Progenitor cell of endocrine pancreas (in vitro differentiated cells): Measurements from ENCODE around the gene MRPS5. TPM values are rescaled to one million over a fixed set of nuclear protein-coding genes. Genes with fewer than 3 reads are reported as not detected.
A peak's percentile ranks its signal among the peaks of the same experiment; 100 is the strongest.
"Not testable (repeated sequence)": the region's sequence is repeated elsewhere in the genome, so short reads cannot be mapped to it uniquely, and the experiment has no call there.

Experiments
- DNase-seq: peaks from one replicate; pipeline ENCODE4 v3.0.0; 2021; ENCODE audit warnings: low spot score; ENCODE audit not compliant: unreplicated experiment
- H3K27ac Mint-ChIP-seq: 2 replicates; pipeline ENCODE4 v1.8.0; 2021; ENCODE audit warnings: mild to moderate bottlenecking, moderate library complexity, mixed read lengths
- H3K27me3 Mint-ChIP-seq: 2 replicates; pipeline ENCODE4 v1.8.0; 2021; ENCODE audit warnings: mixed read lengths
- H3K36me3 Mint-ChIP-seq: 2 replicates; pipeline ENCODE4 v1.8.0; 2022; ENCODE audit warnings: mixed read lengths; ENCODE audit not compliant: insufficient read depth
- H3K4me1 Mint-ChIP-seq: 2 replicates; pipeline ENCODE4 v1.8.0; 2021; ENCODE audit warnings: low read depth, mixed read lengths
- H3K4me3 Mint-ChIP-seq: 2 replicates; pipeline ENCODE4 v1.8.0; 2021; ENCODE audit warnings: low read depth, mild to moderate bottlenecking, moderate library complexity, mixed read lengths
- H3K9me3 Mint-ChIP-seq: 2 replicates; pipeline ENCODE4 v1.8.0; 2021; ENCODE audit warnings: low read depth, mixed read lengths
- total RNA-seq: library from RNA; stranded (reverse); gene quantifications from 2 replicates; pipeline ENCODE4 v1.2.1, GENCODE V29; 2021
- TF ChIP-seq, protein P1 (sequence below): fragments of 200-600 bp; sonication (generic); IDR thresholded peaks from one replicate; pipeline ENCODE4 v1.5.0; 2021; ENCODE audit warnings: antibody characterized with exemption, mild to moderate bottlenecking; ENCODE audit not compliant: unreplicated experiment

Gene MRPS5
- total RNA-seq, 1 donor from 2014 or later: 62.5 TPM

DNA sequence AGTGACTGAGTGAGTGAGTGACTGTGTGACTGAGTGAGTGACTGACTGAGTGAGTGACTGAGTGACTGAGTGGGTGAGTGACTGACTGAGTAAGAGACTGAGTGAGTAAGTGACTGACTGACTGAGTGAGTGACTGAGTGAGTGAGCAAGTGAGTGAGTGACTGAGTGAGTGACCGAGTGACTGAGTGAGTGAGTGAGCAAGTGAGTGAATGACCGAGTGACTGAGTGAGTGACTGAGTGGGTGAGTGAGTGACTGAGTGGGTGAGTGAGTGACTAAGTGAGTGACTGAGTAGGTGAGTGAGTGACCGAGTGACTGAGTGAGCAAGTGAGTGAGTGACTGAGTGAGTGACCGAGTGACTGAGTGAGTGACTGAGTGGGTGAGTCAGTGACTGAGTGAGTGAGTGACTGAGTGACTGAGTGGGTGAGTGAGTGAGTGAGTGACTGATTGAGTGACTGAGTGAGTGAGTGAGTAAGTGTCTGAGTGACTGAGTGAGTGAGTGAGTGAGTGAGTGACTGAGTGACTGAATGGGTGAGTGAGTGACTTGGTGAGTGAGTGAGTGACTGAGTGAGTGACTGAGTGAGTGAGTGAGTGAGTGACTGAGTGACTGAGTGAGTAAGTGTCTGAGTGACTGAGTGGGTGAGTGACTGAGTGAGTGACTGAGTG is 82.8 kb downstream of the MRPS5 start:
- H3K4me1 Mint-ChIP-seq: no peaks in the 10 kb centered on the region
- no peak for DNase-seq
- no peaks in the 10 kb centered on the region for H3K36me3 Mint-ChIP-seq
- no peak overlapping the region for H3K4me3 Mint-ChIP-seq
- peaks cover 28% of the 10 kb centered on the region for H3K9me3 Mint-ChIP-seq
- TF ChIP-seq, protein P1, sequence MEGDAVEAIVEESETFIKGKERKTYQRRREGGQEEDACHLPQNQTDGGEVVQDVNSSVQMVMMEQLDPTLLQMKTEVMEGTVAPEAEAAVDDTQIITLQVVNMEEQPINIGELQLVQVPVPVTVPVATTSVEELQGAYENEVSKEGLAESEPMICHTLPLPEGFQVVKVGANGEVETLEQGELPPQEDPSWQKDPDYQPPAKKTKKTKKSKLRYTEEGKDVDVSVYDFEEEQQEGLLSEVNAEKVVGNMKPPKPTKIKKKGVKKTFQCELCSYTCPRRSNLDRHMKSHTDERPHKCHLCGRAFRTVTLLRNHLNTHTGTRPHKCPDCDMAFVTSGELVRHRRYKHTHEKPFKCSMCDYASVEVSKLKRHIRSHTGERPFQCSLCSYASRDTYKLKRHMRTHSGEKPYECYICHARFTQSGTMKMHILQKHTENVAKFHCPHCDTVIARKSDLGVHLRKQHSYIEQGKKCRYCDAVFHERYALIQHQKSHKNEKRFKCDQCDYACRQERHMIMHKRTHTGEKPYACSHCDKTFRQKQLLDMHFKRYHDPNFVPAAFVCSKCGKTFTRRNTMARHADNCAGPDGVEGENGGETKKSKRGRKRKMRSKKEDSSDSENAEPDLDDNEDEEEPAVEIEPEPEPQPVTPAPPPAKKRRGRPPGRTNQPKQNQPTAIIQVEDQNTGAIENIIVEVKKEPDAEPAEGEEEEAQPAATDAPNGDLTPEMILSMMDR: no peak
- peaks cover 34% of the 10 kb centered on the region for H3K27me3 Mint-ChIP-seq
- H3K27ac Mint-ChIP-seq: peak overlapping the region; percentile 26

DNA sequence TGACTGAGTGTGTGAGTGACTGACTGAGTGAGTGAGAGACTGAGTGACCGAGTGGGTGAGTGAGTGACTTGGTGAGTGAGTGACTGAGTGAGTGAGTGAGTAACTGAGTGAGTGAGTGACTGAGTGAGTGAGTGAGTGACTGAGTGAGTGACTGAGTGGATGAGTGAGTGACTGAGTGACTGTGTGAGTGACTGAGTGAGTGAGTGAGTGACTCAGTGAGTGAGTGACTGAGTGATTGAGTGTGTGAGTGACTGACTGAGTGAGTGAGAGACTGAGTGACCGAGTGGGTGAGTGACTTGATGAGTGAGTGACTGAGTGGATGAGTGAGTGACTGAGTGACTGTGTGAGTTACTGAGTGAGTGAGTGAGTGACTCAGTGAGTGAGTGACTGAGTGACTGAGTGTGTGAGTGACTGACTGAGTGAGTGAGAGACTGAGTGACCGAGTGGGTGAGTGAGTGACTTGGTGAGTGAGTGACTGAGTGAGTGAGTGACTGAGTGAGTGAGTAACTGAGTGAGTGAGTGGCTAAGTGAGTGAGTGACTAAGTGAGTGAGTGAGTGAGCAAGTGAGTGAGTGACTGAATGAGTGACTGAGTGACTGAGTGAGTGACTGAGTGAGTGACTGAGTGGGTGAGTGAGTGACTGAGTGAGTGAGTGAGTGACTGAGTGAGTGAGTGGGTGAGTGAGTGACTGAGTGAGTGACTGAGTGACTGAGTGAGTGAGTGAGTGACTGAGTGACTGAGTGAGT is 83.6 kb downstream of the MRPS5 start:
- H3K27ac Mint-ChIP-seq: peak overlapping the region; percentile 84
- not testable (repeated sequence) for H3K36me3 Mint-ChIP-seq, DNase-seq, H3K4me3 Mint-ChIP-seq, H3K4me1 Mint-ChIP-seq
- H3K9me3 Mint-ChIP-seq: peaks cover 28% of the 10 kb centered on the region
- peaks cover 28% of the 10 kb centered on the region for H3K27me3 Mint-ChIP-seq

DNA sequence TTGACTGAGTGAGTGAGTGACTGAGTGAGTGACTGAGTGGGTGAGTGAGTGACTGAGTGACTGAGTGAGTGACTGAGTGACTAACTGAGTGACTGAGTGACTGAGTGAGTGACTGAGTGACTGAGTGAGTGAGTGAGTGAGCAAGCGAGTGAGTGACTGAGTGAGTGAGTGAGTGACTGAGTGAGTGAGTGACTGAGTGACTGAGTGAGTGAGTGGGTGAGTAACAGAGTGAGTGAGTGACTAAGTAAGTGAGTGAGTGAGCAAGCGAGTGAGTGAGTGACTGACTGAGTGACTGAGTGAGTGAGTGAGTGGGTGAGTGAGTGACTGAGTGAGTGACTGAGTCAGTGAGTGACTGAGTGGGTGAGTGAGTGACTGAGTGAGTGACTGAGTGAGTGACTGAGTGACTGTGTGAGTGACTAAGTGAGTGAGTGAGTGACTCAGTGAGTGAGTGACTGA is 84.2 kb downstream of the MRPS5 start:
- Mint-ChIP-seq H3K27me3 (peaks cover 32% of the 10 kb centered on the region), H3K4me1 (no peaks in the 10 kb centered on the region), H3K4me3 (no peak overlapping the region), H3K9me3 (peaks cover 28% of the 10 kb centered on the region), H3K36me3 (no peaks in the 10 kb centered on the region), H3K27ac (peak overlapping the region; percentile 84)
- DNase-seq: no peak
- TF ChIP-seq, protein P1: no peak

DNA sequence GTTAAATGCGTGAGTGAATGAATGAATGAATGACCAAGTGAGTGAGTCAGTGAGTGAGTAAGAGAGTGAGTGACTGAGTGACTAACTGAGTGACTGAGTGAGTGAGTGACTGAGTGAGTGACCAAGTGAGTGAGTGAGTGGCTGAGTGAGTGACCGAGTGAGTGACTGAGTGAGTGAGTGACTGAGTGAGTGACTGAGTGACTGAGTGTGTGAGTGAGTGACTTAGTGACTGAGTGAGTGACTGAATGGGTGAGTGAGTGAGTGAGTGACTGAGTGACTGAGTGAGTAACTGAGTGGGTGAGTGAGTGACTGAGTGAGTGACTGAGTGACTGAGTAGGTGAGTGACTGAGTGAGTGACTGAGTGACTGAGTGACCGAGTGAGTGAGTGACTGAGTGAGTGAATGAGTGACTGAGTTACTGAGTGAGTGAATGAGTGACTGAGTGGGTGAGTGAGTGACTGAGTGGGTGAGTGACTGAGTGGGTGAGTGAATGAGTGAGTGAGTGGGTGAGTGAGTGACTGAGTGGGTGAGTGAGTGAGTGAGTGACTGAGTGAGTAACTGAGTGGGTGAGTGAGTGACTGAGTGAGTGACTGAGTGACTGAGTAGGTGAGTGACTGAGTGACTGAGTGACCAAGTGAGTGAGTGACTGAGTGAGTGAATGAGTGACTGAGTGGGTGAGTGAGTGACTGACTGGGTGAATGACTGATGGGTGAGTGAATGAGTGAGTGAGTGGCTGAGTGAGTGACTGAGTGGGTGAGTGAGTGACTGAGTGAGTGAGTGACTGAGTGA is 84.8 kb downstream of the MRPS5 start:
- H3K27ac Mint-ChIP-seq: peak overlapping the region; percentile 74
- DNase-seq: no peak
- peaks cover 28% of the 10 kb centered on the region for H3K9me3 Mint-ChIP-seq
- H3K4me1 Mint-ChIP-seq: no peaks in the 10 kb centered on the region
- no peaks in the 10 kb centered on the region for H3K36me3 Mint-ChIP-seq
- TF ChIP-seq, protein P1: no peak
- no peak overlapping the region for H3K4me3 Mint-ChIP-seq
- peaks cover 34% of the 10 kb centered on the region for H3K27me3 Mint-ChIP-seq

Other genes with a start within 250 kb of the MRPS5 start
- not detected in 2 replicates for gene MAL, start 96.1 kb downstream of the MRPS5 start, total RNA-seq
- gene ZNF514, start 38.0 kb upstream of the MRPS5 start, total RNA-seq: 32.9 and 34.8 TPM in 2 replicates
- 5.7 and 6.5 TPM in 2 replicates for gene ZNF2, start 44.0 kb upstream of the MRPS5 start, total RNA-seq
- 18.0 and 18.4 TPM in 2 replicates for gene ZNF892, start 85.7 kb upstream of the MRPS5 start, total RNA-seq
- gene PROM2, start 152.6 kb upstream of the MRPS5 start, total RNA-seq: 14.2 and 16.9 TPM in 2 replicates
- gene KCNIP3, start 175.5 kb upstream of the MRPS5 start, total RNA-seq: 4.3 and 6.3 TPM in 2 replicates